Measurements from ENCODE around the gene DPF3. TPM values are rescaled to one million over a fixed set of nuclear protein-coding genes. Genes with fewer than 3 reads are reported as not detected.

Gene DPF3
- total and polyA plus RNA-seq, 9 of the 15 experiments (the other 6 are each of a cell fraction or from before 2014, with no cell fraction given) = 0.21 to 4.9 (median 1.2) TPM

DNA sequence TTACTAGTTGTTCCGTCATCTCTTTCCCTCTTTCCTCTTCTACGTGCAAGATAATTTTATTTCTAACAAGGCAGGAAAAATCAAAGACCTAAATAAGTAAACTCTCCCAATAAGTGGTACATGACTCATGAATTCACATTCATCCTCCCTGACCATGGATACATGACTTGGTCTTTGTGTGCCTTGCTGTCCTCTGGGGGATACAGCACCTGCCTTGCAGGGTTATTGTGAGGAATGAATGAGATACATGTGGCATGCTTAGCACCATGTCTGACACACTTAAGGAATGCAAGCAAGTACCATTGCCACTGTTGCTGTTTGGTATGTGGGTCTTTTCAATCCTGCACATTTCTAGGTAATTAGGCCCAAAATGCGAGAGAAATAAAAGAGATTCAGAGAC, 208.4 kb downstream of the DPF3 start:
- no TSS peak for BruUV-seq (replicated peaks)
- Histone ChIP-seq H2AFZ (ENCODE audit: low read depth, low read length) (no peak overlapping the region), H3K27ac (ENCODE audit: extremely low read depth, low read depth, low read length) (no peak overlapping the region), H3K36me3 (ENCODE audit: control insufficient read depth, insufficient read depth, low read length) (no peaks in the 10 kb centered on the region), H3K9ac (ENCODE audit: insufficient read depth in 1 of 2, low read depth in 2 of 2, low read length in 2 of 2) (no peak overlapping the region), H3K9me1 (ENCODE audit: control insufficient read depth, insufficient read depth, low read length) (no peaks in the 10 kb centered on the region), H4K20me1 (replicated peaks; ENCODE audit: control insufficient read depth, insufficient read depth, low read length) (no peaks in the 10 kb centered on the region), H3K9me3 (replicated peaks; ENCODE audit: control insufficient read depth, insufficient read depth, low read depth, low read length) (no peaks in the 10 kb centered on the region), H3K4me1 (replicated peaks in 1 of 2; ENCODE audit: control insufficient read depth in 2 of 2, insufficient read depth in 2 of 2, low read length in 2 of 2) (no peaks in the 10 kb centered on the region), H3K27me3 (ENCODE audit: control insufficient read depth in 2 of 2, insufficient read depth in 2 of 2, low read length in 2 of 2) (no peaks in the 10 kb centered on the region), H3K79me2 (ENCODE audit: control insufficient read depth, insufficient read depth, low read length) (no peaks in the 10 kb centered on the region), H3K4me2 (ENCODE audit: insufficient read depth, low read length) (no peak overlapping the region), H3K4me3 (no peak overlapping the region)
- ChIA-PET CTCF (ENCODE audit: low intra/inter-chr PET ratio) (no interaction called here), POLR2A (no interaction called here)
- intact Hi-C loops (cut with micrococcal nuclease) = no loop called here
- no peak for ATAC-seq
- no peak for FAIRE-seq
- 49% methylated on average over 3 of the region's 3 CpGs for WGBS (ENCODE audit: insufficient coverage, low coverage, missing lambda C conversion rate)
- no peak for DNase-seq (ENCODE audit: extremely low read depth in 1 of 4, low spot score in 3 of 4)
- in situ Hi-C loops (cut with MboI) = no loop called here
- TF ChIP-seq BMI1 (IDR thresholded peaks at IDR 0.05; ENCODE audit: low read length) (no peak), ILK (tag; IDR thresholded peaks at IDR 0.05; ENCODE audit: borderline replicate concordance, low read depth) (no peak), CBX8 (IDR thresholded peaks at IDR 0.05; ENCODE audit: borderline replicate concordance, extremely low read depth, low read depth, low read length, poor library complexity, severe bottlenecking) (no peak), CBFA2T2 (conservative IDR thresholded peaks at IDR 0.05) (no peak), HDGF (IDR thresholded peaks at IDR 0.05) (no peak), EWSR1 (IDR thresholded peaks at IDR 0.05; ENCODE audit: borderline replicate concordance, low read depth, partially characterized antibody) (no peak), SREBF1 (IDR thresholded peaks at IDR 0.05; ENCODE audit: borderline replicate concordance, low read depth, low read length) (no peak), BRCA1 (IDR thresholded peaks at IDR 0.05) (no peak), BRCA1 (CRISPR knock-in tag; IDR thresholded peaks at IDR 0.05) (no peak), TCF3 (CRISPR knock-in tag; IDR thresholded peaks at IDR 0.05) (no peak)
- TF ChIP-seq, protein P1, sequence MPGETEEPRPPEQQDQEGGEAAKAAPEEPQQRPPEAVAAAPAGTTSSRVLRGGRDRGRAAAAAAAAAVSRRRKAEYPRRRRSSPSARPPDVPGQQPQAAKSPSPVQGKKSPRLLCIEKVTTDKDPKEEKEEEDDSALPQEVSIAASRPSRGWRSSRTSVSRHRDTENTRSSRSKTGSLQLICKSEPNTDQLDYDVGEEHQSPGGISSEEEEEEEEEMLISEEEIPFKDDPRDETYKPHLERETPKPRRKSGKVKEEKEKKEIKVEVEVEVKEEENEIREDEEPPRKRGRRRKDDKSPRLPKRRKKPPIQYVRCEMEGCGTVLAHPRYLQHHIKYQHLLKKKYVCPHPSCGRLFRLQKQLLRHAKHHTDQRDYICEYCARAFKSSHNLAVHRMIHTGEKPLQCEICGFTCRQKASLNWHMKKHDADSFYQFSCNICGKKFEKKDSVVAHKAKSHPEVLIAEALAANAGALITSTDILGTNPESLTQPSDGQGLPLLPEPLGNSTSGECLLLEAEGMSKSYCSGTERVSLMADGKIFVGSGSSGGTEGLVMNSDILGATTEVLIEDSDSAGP (CRISPR knock-in tag; IDR thresholded peaks at IDR 0.05) = no peak
- TF ChIP-seq, protein P2, sequence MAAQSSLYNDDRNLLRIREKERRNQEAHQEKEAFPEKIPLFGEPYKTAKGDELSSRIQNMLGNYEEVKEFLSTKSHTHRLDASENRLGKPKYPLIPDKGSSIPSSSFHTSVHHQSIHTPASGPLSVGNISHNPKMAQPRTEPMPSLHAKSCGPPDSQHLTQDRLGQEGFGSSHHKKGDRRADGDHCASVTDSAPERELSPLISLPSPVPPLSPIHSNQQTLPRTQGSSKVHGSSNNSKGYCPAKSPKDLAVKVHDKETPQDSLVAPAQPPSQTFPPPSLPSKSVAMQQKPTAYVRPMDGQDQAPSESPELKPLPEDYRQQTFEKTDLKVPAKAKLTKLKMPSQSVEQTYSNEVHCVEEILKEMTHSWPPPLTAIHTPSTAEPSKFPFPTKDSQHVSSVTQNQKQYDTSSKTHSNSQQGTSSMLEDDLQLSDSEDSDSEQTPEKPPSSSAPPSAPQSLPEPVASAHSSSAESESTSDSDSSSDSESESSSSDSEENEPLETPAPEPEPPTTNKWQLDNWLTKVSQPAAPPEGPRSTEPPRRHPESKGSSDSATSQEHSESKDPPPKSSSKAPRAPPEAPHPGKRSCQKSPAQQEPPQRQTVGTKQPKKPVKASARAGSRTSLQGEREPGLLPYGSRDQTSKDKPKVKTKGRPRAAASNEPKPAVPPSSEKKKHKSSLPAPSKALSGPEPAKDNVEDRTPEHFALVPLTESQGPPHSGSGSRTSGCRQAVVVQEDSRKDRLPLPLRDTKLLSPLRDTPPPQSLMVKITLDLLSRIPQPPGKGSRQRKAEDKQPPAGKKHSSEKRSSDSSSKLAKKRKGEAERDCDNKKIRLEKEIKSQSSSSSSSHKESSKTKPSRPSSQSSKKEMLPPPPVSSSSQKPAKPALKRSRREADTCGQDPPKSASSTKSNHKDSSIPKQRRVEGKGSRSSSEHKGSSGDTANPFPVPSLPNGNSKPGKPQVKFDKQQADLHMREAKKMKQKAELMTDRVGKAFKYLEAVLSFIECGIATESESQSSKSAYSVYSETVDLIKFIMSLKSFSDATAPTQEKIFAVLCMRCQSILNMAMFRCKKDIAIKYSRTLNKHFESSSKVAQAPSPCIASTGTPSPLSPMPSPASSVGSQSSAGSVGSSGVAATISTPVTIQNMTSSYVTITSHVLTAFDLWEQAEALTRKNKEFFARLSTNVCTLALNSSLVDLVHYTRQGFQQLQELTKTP (IDR thresholded peaks at IDR 0.05; ENCODE audit: low read depth in 1 of 2, partially characterized antibody in 2 of 2) = no peak
- TF ChIP-seq, protein P3, sequence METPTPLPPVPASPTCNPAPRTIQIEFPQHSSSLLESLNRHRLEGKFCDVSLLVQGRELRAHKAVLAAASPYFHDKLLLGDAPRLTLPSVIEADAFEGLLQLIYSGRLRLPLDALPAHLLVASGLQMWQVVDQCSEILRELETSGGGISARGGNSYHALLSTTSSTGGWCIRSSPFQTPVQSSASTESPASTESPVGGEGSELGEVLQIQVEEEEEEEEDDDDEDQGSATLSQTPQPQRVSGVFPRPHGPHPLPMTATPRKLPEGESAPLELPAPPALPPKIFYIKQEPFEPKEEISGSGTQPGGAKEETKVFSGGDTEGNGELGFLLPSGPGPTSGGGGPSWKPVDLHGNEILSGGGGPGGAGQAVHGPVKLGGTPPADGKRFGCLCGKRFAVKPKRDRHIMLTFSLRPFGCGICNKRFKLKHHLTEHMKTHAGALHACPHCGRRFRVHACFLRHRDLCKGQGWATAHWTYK (CRISPR knock-in tag; IDR thresholded peaks at IDR 0.05) = no peak
- TF ChIP-seq, protein P4, sequence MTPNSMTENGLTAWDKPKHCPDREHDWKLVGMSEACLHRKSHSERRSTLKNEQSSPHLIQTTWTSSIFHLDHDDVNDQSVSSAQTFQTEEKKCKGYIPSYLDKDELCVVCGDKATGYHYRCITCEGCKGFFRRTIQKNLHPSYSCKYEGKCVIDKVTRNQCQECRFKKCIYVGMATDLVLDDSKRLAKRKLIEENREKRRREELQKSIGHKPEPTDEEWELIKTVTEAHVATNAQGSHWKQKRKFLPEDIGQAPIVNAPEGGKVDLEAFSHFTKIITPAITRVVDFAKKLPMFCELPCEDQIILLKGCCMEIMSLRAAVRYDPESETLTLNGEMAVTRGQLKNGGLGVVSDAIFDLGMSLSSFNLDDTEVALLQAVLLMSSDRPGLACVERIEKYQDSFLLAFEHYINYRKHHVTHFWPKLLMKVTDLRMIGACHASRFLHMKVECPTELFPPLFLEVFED (CRISPR knock-in tag; conservative IDR thresholded peaks at IDR 0.05) = no peak

All from K562 (cell line).